HG02870 (cell line): ENCODE data around the gene C4BPB.

ENCODE experiments used
- ATAC-seq: cut with Tn5 transposase; IDR thresholded peaks from one replicate; pipeline ENCODE4 v1.9.1; 2021; ENCODE audit warnings: mild to moderate bottlenecking, moderate library complexity; ENCODE audit not compliant: unreplicated experiment

C4BPB gene

GRCh38 chr1:207134581-207134980, 45.9 kb downstream of the C4BPB start:
- ATAC-seq, result no peak

GRCh38 chr1:207139616-207140015, 51.0 kb downstream of the C4BPB start:
- no peak for ATAC-seq

GRCh38 chr1:207140536-207140935, 51.9 kb downstream of the C4BPB start:
- ATAC-seq, result no peak

- no peak for ATAC-seq
These were observed 56.9 kb downstream of the C4BPB start for GRCh38 chr1:207145401-207146058.
